Head of caudate nucleus (tissue), 42 donors: Measurements from ENCODE around the gene AGAP2.
"Not testable (repeated sequence)": the region's sequence is repeated elsewhere in the genome, so short reads cannot be mapped to it uniquely, and the experiment has no call there.

Source experiments
- DNase-seq, 42 donors: peaks; one replicate each; pipeline versions ENCODE4 v3.0.0 to v3.0.0-alpha.2; 2020 to 2021; ENCODE audit warnings: mixed read lengths in 7 of 42
- intact Hi-C: fragments of 100-400 bp; cut with DNase I; formaldehyde crosslinking; loops from one replicate; pipeline ENCODE4 v1.15.0; 2022

AGAP2 gene

GRCh38 chr12:57738661-57739237, at the start of gene AGAP2:
Gene AGAP2 (minus strand): TSS chr12:57738742. CDS start chr12:57738246, 496 bp downstream.
- intact Hi-C loops = no loop called here
- peak in 35 of 42 donors; percentile 34 to 85 (median 63) for DNase-seq

- DNase-seq = no peak
- intact Hi-C loops = no loop called here
These were observed 45.3 kb upstream of the AGAP2 start for GRCh38 chr12:57783861-57784260.

GRCh38 chr12:57783466-57783801, 44.9 kb upstream of the AGAP2 start:
- intact Hi-C loops = no loop called here
- DNase-seq = no peak

- DNase-seq = peak; percentile 95 to 100 (median 98)
- intact Hi-C loops = no loop called here
These were observed 44.3 kb upstream of the AGAP2 start, which contains the start of gene TSFM for GRCh38 chr12:57782608-57783465. Gene TSFM (plus strand): TSS chr12:57782787. CDS start chr12:57782802, 15 bp downstream.

- intact Hi-C loops = no loop called here
These were observed 43.7 kb upstream of the AGAP2 start for GRCh38 chr12:57782243-57782607.

GRCh38 chr12:57781801-57782200, 43.3 kb upstream of the AGAP2 start:
- no peak for DNase-seq

More at GRCh38 chr12:57782243-57782607, 43.7 kb upstream of the AGAP2 start:
- DNase-seq = no peak

GRCh38 chr12:57781244-57781643, 42.7 kb upstream of the AGAP2 start:
- DNase-seq = no peak
- intact Hi-C loops = loop anchor here (2.0 kb wide), 1 partner anchor 122 kb away; no protein-coding TSS in a partner anchor

More at GRCh38 chr12:57781801-57782200, 43.3 kb upstream of the AGAP2 start:
- intact Hi-C loops = loop anchor here (2.0 kb wide), 1 partner anchor 121 kb away; no protein-coding TSS in a partner anchor

- no peak for DNase-seq
- intact Hi-C loops = loop anchor here (2.0 kb wide), 1 partner anchor 122 kb away; no protein-coding TSS in a partner anchor
These were observed 41.8 kb upstream of the AGAP2 start for GRCh38 chr12:57780284-57780897.

- no peak for DNase-seq
- intact Hi-C loops = loop anchor here (2.0 kb wide), 1 partner anchor 123 kb away; no protein-coding TSS in a partner anchor
These were observed 41.2 kb upstream of the AGAP2 start for GRCh38 chr12:57779736-57780135.

GRCh38 chr12:57777911-57778310, 39.4 kb upstream of the AGAP2 start:
- no peak for DNase-seq
- intact Hi-C loops = no loop called here

GRCh38 chr12:57777367-57777766, 38.8 kb upstream of the AGAP2 start:
- DNase-seq = no peak
- intact Hi-C loops = no loop called here

- no peak for DNase-seq
- intact Hi-C loops = no loop called here
These were observed 37.7 kb upstream of the AGAP2 start for GRCh38 chr12:57776247-57776587.

GRCh38 chr12:57775563-57776246, 37.2 kb upstream of the AGAP2 start:
- no peak for DNase-seq
- intact Hi-C loops = no loop called here

- peak in 1 of 42 donors; percentile 25 for DNase-seq
- intact Hi-C loops = no loop called here
These were observed 36.5 kb upstream of the AGAP2 start for GRCh38 chr12:57775044-57775443.

GRCh38 chr12:57774634-57775033, 36.1 kb upstream of the AGAP2 start:
- intact Hi-C loops, DNase-seq: not testable (repeated sequence)

GRCh38 chr12:57772429-57773322, 34.1 kb upstream of the AGAP2 start, which contains the start of gene EEF1AKMT3:
Gene EEF1AKMT3 (plus strand): TSS chr12:57772614. CDS start chr12:57772725, 111 bp downstream.
- peak in 37 of 42 donors; percentile 17 to 80 (median 56) for DNase-seq
- intact Hi-C loops = no loop called here

- intact Hi-C loops = no loop called here
- DNase-seq = peak; percentile 94 to 99 (median 97)
These were observed 33.4 kb upstream of the AGAP2 start, which contains the start of gene METTL1 for GRCh38 chr12:57771873-57772428. Gene METTL1 (minus strand): TSS chr12:57772105. CDS start chr12:57772083, 22 bp downstream.
